HepG2 (cell line): ENCODE data around the gene NOL4L. TPM values are rescaled to one million over a fixed set of nuclear protein-coding genes. Genes with fewer than 3 reads are reported as not detected.
A peak's percentile ranks its signal among the peaks of the same experiment; 100 is the strongest.

Experiments
- BHLHE40 ChIP-seq: IDR thresholded peaks from 2 replicates; pipeline ENCODE4 v1.6.1; 2011; ENCODE audit warnings: low read length, improper control_type of control experiment
- CBX1 ChIP-seq: IDR thresholded peaks from one replicate; pipeline ENCODE4 v1.6.1; 2016; ENCODE audit warnings: antibody characterized with exemption, low read depth
- FUBP1 ChIP-seq: sonication (generic); formaldehyde crosslinking; IDR thresholded peaks from 2 replicates; pipeline ENCODE4 v1.5.1; 2020; ENCODE audit warnings: missing genetic modification reagents, mild to moderate bottlenecking, borderline replicate concordance
- HOXA7 ChIP-seq: sonication (generic); formaldehyde crosslinking; IDR thresholded peaks from 2 replicates; pipeline ENCODE4 v1.8.1; 2022; ENCODE audit warnings: mild to moderate bottlenecking, missing genetic modification reagents, moderate library complexity
- KDM5B ChIP-seq: sonication (generic); formaldehyde crosslinking; IDR thresholded peaks from 2 replicates; pipeline ENCODE4 v1.4.0; 2020; ENCODE audit warnings: missing genetic modification reagents, mild to moderate bottlenecking, borderline replicate concordance
- MEF2D ChIP-seq: sonication (generic); formaldehyde crosslinking; IDR thresholded peaks from 2 replicates; pipeline ENCODE4 v1.5.1; 2020; ENCODE audit warnings: mild to moderate bottlenecking, missing genetic modification reagents
- MTA1 ChIP-seq: sonication (generic); formaldehyde crosslinking; IDR thresholded peaks from 2 replicates; pipeline ENCODE4 v1.4.0; 2020; ENCODE audit warnings: missing genetic modification reagents, mild to moderate bottlenecking, borderline replicate concordance
- NPAS2 ChIP-seq: sonication (generic); formaldehyde crosslinking; IDR thresholded peaks from 2 replicates; pipeline ENCODE4 v1.8.0; 2022; ENCODE audit warnings: mild to moderate bottlenecking, missing genetic modification reagents, borderline replicate concordance
- PCBP1 ChIP-seq: fragments of 200-400 bp; formaldehyde crosslinking; IDR thresholded peaks from 2 replicates; pipeline ENCODE4 v1.6.1; 2017; ENCODE audit warnings: mild to moderate bottlenecking, low read depth, low read length, borderline replicate concordance
- POLR2G ChIP-seq: fragments of 200-400 bp; formaldehyde crosslinking; IDR thresholded peaks from 2 replicates; pipeline ENCODE4 v1.6.1; 2018; ENCODE audit warnings: mild to moderate bottlenecking, low read depth, low read length, moderate library complexity
- RXRA ChIP-seq: sonication (generic); formaldehyde crosslinking; IDR thresholded peaks from 2 replicates; pipeline ENCODE4 v1.5.1; 2020; ENCODE audit warnings: missing genetic modification reagents
- SRSF9 ChIP-seq: fragments of 200-400 bp; formaldehyde crosslinking; IDR thresholded peaks from 2 replicates; pipeline ENCODE4 v1.6.1; 2018; ENCODE audit warnings: borderline replicate concordance, mild to moderate bottlenecking, low read depth, low read length; ENCODE audit not compliant: insufficient read depth, poor library complexity, severe bottlenecking
- TP53 ChIP-seq: sonication (generic); formaldehyde crosslinking; conservative IDR thresholded peaks from 2 replicates; pipeline ENCODE4 v1.4.0; 2020; ENCODE audit warnings: missing genetic modification reagents
- TRIM24 ChIP-seq: sonication (generic); formaldehyde crosslinking; IDR thresholded peaks from 2 replicates; pipeline ENCODE4 v1.8.0; 2022; ENCODE audit warnings: mild to moderate bottlenecking, missing genetic modification reagents
- ZNF160 ChIP-seq: sonication (generic); formaldehyde crosslinking; IDR thresholded peaks from 2 replicates; pipeline ENCODE4 v1.8.0; 2022; ENCODE audit warnings: mild to moderate bottlenecking, inconsistent platforms, missing genetic modification reagents
- ZNF180 ChIP-seq: sonication (generic); formaldehyde crosslinking; IDR thresholded peaks from 2 replicates; pipeline ENCODE4 v1.4.0; 2020; ENCODE audit warnings: low read depth, missing genetic modification reagents, borderline replicate concordance
- ZNF318 ChIP-seq: sonication (generic); formaldehyde crosslinking; IDR thresholded peaks from 2 replicates; pipeline ENCODE4 v1.4.0; 2020; ENCODE audit warnings: mild to moderate bottlenecking, missing genetic modification reagents
- ZNF576 ChIP-seq: sonication (generic); formaldehyde crosslinking; IDR thresholded peaks from 2 replicates; pipeline ENCODE4 v1.4.0; 2020; ENCODE audit warnings: mild to moderate bottlenecking, missing genetic modification reagents
- ZNF598 ChIP-seq: sonication (generic); formaldehyde crosslinking; IDR thresholded peaks from 2 replicates; pipeline ENCODE4 v1.5.1; 2020; ENCODE audit warnings: mild to moderate bottlenecking, missing genetic modification reagents, borderline replicate concordance
- polyA plus RNA-seq, 8 experiments: library from polyadenylated mRNA; depleted of rRNA in 3 of 8; stranded (reverse) in 7 of 8; unstranded in 1 of 8; fragments of >200 nt; fragmentation: Illumina TruSeq in 4 of 8; extraction: Trizol in 4 of 8; gene quantifications; 2 replicates each; pipeline versions ENCODE4 v1.2.1 to v1.2.3, GENCODE V29; 2011 to 2016; ENCODE audit warnings: low read depth in 4 of 8, missing spikeins in 1 of 8, mixed read lengths in 1 of 8; ENCODE audit not compliant: insufficient read depth in 1 of 8
- total RNA-seq, 5 experiments: library from RNA; depleted of rRNA; stranded (reverse); fragments of >200 nt; fragmentation: Illumina TruSeq; extraction: Trizol; gene quantifications; 2 replicates each; pipeline ENCODE4 v1.2.3, GENCODE V29; 2016; ENCODE audit warnings: low read depth in 1 of 5
- TF ChIP-seq, protein P1 (sequence below): sonication (generic); formaldehyde crosslinking; IDR thresholded peaks from 2 replicates; pipeline ENCODE4 v1.4.0; 2020; ENCODE audit warnings: mild to moderate bottlenecking, missing genetic modification reagents

NOL4L gene
- total and polyA plus RNA-seq, 2 of the 13 experiments (the other 11 are each of a cell fraction or from before 2014, with no cell fraction given) = 16.6 to 35.4 TPM

GRCh38 chr20:32451340-32451681, 133.8 kb downstream of the NOL4L start (continued):
- TF ChIP-seq HOXA7 (CRISPR knock-in tag) (no peak), RXRA (CRISPR knock-in tag) (0 out of 2 replicates have a peak, but pooled peaks have one; percentile 22), KDM5B (peak; percentile 68; the same call in 1 of the 2 replicates), NPAS2 (no peak), POLR2G (peak; percentile 49; the same call in 1 of the 2 replicates), MTA1 (0 out of 2 replicates have a peak, but pooled peaks have one; percentile 28), PCBP1 (no peak), ZNF576 (CRISPR knock-in tag) (0 out of 2 replicates have a peak, but pooled peaks have one; percentile 58), FUBP1 (no peak), SRSF9 (no peak), TRIM24 (no peak), ZNF160 (0 out of 2 replicates have a peak, but pooled peaks have one; percentile 40), ZNF598 (CRISPR knock-in tag) (0 out of 2 replicates have a peak, but pooled peaks have one; percentile 21), ZNF318 (0 out of 2 replicates have a peak, but pooled peaks have one; percentile 41), CBX1 (no peak), BHLHE40 (no peak), MEF2D (no peak), TP53 (no peak), ZNF180 (CRISPR knock-in tag) (no peak)
- TF ChIP-seq, protein P1, sequence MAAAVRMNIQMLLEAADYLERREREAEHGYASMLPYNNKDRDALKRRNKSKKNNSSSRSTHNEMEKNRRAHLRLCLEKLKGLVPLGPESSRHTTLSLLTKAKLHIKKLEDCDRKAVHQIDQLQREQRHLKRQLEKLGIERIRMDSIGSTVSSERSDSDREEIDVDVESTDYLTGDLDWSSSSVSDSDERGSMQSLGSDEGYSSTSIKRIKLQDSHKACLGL (CRISPR knock-in tag) = 0 out of 2 replicates have a peak, but pooled peaks have one; percentile 34
